GM21528 (cell line): Measurements from ENCODE around the gene MTA1.

ENCODE experiments used
- ATAC-seq: cut with Tn5 transposase; IDR thresholded peaks from one replicate; pipeline ENCODE4 v1.9.1; 2021; ENCODE audit warnings: mild to moderate bottlenecking, moderate library complexity; ENCODE audit not compliant: unreplicated experiment, low FRiP score

Gene MTA1

GRCh38 chr14:105419195-105420091 lies at the start of gene MTA1:
Gene MTA1 (plus strand): TSS chr14:105419827. CDS start chr14:105420036, 209 bp downstream.
- ATAC-seq: no peak

- no peak for ATAC-seq
These were observed 45.2 kb upstream of the MTA1 start for GRCh38 chr14:105374389-105374788.

- no peak for ATAC-seq
These were observed 44.0 kb upstream of the MTA1 start for GRCh38 chr14:105375635-105376057.

DNA sequence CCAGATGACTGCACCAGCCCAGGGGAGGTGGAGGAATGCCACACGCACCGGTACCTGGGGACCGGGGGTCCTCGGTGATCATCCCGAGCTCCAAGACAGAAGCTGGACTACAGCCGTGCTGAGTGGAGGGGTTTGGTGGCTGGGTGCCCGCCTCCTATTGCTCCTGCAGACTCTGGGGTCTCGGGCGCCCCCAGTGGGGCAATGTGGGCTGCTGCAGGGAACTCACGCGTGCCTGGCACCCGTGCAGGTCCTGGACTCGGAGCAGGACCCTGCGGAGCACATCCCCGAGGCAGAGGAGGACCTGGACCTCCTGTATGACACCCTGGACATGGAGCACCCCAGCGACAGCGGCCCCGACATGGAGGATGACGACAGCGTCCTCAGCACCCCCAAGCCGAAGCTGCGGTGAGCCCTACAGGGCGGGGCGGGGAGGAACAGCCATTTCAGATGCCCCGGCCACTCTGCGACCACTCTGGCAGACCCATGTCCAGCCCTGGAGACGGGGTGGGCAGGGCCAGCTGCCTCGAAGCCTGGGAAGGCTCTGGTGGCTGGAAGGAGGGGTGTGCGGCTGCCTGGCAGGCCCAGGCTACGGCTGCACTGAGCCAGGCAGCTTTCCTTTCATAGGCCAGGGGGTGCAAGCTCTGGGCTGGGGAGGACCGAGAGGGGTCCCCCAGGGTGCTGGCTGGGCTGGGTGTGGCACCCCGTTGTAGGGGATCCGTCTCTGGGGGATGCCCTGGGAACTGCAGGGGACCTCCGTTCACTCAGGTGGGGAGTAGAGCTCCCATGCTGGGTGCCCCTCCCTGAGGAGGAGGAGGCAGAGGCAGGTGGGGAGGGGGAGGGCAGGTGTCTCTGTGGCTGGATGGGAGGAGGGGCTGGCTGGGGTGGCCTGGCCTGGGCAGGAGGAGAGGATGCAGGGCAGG lies 42.8 kb upstream of the MTA1 start:
- ATAC-seq: no peak

DNA sequence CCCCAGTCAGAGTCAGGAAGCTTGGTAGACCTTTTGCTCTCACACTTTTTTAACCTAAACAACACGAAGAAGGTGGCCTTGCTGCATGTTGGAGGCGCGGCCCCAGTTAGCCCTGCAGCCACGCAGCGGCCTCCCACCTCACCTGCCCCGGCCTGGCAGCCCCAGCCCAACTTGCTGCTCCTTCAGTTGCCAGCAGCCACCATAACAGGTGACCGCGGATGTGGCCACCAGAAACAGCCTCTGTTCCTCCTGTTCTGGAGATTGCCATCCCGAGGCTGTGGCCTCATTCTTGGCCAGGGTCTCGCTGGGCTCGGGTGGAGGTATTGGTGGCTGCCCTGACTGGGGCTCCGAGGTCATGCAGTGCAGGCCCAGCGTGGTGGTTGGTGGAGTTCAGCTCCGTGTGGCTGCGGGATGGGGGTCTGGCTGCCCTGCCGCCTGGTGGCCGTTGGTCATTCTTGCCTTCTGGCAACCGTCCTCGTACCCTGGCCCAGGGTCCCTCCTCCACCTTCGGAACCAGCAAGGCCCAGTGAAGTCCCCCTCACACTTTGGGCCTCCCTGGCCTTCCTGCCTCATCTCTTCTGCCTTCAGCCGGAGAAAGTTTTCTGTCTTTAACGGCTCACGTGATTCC lies 42.0 kb upstream of the MTA1 start:
- ATAC-seq: no peak

DNA sequence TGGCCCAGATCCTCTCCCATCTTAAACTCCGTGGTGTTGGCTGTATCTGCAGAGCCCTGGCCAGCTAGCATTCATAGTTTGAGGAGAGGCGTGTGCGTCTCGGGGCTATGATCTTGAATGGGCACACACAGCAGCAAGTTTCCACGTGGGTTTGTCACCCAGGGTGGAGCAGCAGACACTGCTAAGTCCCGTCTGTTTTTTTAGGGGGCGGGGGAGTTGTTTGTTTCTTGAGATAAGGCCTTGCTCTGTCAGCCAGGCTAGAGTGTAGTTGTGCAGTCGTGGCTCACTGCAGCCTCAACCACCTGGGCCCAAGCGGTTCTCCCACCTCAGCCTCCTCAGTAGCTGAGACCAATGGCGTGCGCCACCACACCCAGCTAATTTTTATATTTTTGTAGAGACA lies 41.4 kb upstream of the MTA1 start:
- ATAC-seq: no peak

- ATAC-seq: no peak
These were observed 40.5 kb upstream of the MTA1 start for GRCh38 chr14:105378873-105379685.

DNA sequence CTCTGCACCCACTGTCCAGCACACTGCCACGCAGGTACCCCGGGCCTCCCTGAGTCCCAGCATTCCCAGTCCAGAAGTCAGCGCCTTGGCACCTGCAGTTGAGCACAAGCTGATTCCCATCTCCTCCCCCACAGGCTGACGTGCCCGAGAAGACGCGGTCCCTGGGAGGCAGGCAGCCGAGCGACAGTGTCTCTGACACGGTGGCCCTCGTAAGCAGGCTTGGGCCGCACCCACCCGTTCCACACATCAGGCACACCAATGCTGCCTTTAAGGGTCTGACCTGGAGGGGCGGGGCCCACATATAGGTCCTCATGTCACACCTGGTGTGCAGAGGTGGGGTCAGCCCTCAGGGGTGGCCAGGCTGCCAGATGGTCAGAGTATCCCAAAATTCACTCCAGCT lies 39.7 kb upstream of the MTA1 start:
- ATAC-seq: no peak

DNA sequence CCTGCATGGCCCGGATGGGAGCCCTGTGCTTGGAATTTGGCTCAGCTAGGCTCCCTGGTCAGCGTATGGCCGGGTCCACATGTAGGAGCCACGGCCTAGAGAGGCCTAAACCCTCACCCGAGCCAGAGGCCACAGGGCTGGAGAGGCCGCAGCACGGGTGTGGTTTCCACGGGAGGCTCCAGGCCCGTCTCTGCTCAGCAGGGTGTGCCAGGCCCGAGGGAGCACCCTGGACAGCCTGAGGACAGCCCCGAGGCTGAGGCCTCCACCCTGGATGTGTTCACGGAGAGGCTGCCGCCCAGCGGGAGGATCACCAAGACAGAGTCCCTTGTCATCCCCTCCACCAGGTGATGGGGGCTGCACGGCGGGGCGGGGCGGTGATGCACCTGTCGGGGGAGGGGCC lies 38.9 kb upstream of the MTA1 start:
- ATAC-seq: no peak

DNA sequence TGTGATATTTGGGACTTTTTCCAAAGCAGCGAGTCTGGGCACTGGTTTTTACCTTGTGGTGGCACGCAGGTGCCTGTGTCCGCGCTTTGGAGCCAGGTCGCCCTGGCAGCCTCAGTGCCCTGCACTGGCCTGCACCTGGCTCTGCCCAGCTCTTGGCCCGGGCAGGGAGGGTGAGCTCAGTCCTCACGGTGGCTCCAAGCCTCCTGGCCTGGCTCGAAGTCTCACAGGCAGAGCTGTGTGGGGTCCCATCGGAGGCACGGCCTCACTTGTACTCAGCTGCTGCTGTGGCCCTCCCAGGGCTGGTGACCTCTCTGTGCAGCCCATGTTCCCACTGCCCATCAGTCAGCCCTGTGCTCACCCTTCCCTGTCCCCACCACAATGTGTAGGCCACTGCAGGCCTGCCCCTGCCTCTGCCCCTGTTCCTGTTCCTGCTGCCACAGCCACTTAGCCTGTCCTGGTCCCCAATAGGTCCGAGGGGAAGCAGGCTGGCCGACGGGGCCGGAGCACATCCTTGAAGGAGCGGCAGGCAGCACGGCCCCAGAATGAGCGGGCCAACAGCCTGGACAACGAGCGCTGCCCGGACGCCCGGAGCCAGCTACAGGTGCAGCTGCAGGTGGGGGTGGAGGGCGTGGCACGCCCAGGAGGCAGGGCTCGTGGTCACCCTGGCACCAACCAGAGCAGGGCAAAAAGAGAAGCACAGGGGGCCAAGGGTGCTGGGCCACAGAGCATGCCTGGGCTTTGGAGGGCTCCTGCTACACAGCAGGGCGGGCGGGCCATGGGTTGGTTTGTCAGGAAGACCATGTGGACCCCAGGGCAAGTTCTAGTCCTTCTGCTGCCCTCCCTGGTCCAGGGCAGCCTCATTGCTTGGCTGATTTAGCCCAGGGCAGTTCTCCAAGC lies 37.9 kb upstream of the MTA1 start:
- no peak for ATAC-seq

- no peak for ATAC-seq
These were observed 37.1 kb upstream of the MTA1 start for GRCh38 chr14:105382343-105383082.

- no peak for ATAC-seq
These were observed 36.4 kb upstream of the MTA1 start for GRCh38 chr14:105383083-105383730.

GRCh38 chr14:105384041-105384557 lies 35.5 kb upstream of the MTA1 start:
- no peak for ATAC-seq

GRCh38 chr14:105384605-105385321 lies 34.9 kb upstream of the MTA1 start:
- no peak for ATAC-seq

- no peak for ATAC-seq
These were observed 34.3 kb upstream of the MTA1 start for GRCh38 chr14:105385322-105385637.

- no peak for ATAC-seq
These were observed 33.8 kb upstream of the MTA1 start for GRCh38 chr14:105385698-105386365.
